PC-3 (cell line): ENCODE results near the gene PKP3. TPM values are rescaled to one million over a fixed set of nuclear protein-coding genes. Genes with fewer than 3 reads are reported as not detected.

Source experiments
- ATAC-seq: fragments of 200-7000 bp; cut with Tn5 transposase; 2 replicates; pipeline ENCODE4 v1.9.1; 2020; ENCODE audit warnings: mild to moderate bottlenecking, moderate library complexity
- BruUV-seq: library from RNA; stranded (reverse); fragments of 400-500 nt; replicated peaks from 2 replicates; lab custom pipeline; 2021; lab: Mats Ljungman, UMichigan
- CTCF ChIA-PET: fragments of 300-600 bp; sonication (Branson Sonifier 250); formaldehyde crosslinking; loops from one replicate; lab custom pipeline; 2022; ENCODE audit warnings: antibody characterized with exemption; lab: Charles Lee
- POLR2A ChIA-PET: fragments of 300-600 bp; sonication (Branson Sonifier 250); formaldehyde crosslinking; loops from one replicate; lab custom pipeline; 2022; ENCODE audit warnings: antibody characterized with exemption; ENCODE audit not compliant: unreplicated experiment; lab: Charles Lee
- DNase-seq: peaks from one replicate; pipeline ENCODE4 v3.0.0-alpha.2; 2015
- H2AFZ ChIP-seq: fragments of 300-600 bp; sonication (generic); 2 replicates; pipeline ENCODE4 v1.6.0; 2016; ENCODE audit warnings: antibody characterized with exemption, low read length
- H3F3A ChIP-seq: fragments of 300-600 bp; sonication (generic); one replicate; pipeline ENCODE4 v1.6.0; 2017; ENCODE audit warnings: antibody characterized with exemption, low read length, control low read depth, mild to moderate bottlenecking; ENCODE audit not compliant: unreplicated experiment
- H3K27ac ChIP-seq: fragments of 300-600 bp; sonication (generic); 2 replicates; pipeline ENCODE4 v1.5.1; 2016; ENCODE audit warnings: mild to moderate bottlenecking, low read length
- H3K27me3 ChIP-seq: fragments of 300-600 bp; sonication (generic); 2 replicates; pipeline ENCODE4 v1.6.1; 2016; ENCODE audit warnings: low read length, mixed read lengths
- H3K36me3 ChIP-seq: fragments of 300-600 bp; sonication (generic); 2 replicates; pipeline ENCODE4 v1.6.1; 2016; ENCODE audit warnings: low read depth, mixed run types, low read length, mixed read lengths
- H3K4me1 ChIP-seq: fragments of 300-600 bp; sonication (generic); 2 replicates; pipeline ENCODE4 v1.5.1; 2016; ENCODE audit warnings: low read length; ENCODE audit not compliant: insufficient read depth
- H3K4me2 ChIP-seq: fragments of 300-600 bp; sonication (generic); 2 replicates; pipeline ENCODE4 v1.6.0; 2016; ENCODE audit warnings: low read length
- H3K4me3 ChIP-seq: fragments of 300-600 bp; sonication (generic); 2 replicates; pipeline ENCODE4 v1.5.1; 2016; ENCODE audit warnings: mild to moderate bottlenecking, low read length, mixed read lengths
- H3K79me2 ChIP-seq: fragments of 300-600 bp; sonication (generic); 2 replicates; pipeline ENCODE4 v1.6.1; 2017; ENCODE audit warnings: low read length, mixed read lengths
- H3K9ac ChIP-seq: fragments of 300-600 bp; sonication (generic); 2 replicates; pipeline ENCODE4 v1.6.0; 2016; ENCODE audit warnings: mild to moderate bottlenecking, low read length
- H3K9me2 ChIP-seq: fragments of 300-600 bp; sonication (generic); replicated peaks from 2 replicates; pipeline ENCODE4 v1.6.1; 2016; ENCODE audit warnings: mixed run types, low read length, mixed read lengths
- H3K9me3 ChIP-seq: fragments of 300-600 bp; sonication (generic); 2 replicates; pipeline ENCODE4 v1.6.1; 2016; ENCODE audit warnings: low read length, mixed read lengths
- H4K20me1 ChIP-seq: fragments of 300-600 bp; sonication (generic); 2 replicates; pipeline ENCODE4 v1.6.1; 2016; ENCODE audit warnings: low read length, mixed read lengths
- CTCF ChIP-seq: fragments of 300-600 bp; sonication (generic); conservative IDR thresholded peaks from 2 replicates; pipeline ENCODE4 v1.5.1; 2017; ENCODE audit warnings: antibody characterized with exemption, low read depth, mild to moderate bottlenecking, low read length
- EZH2 ChIP-seq: fragments of 300-600 bp; sonication (generic); IDR thresholded peaks from one replicate; pipeline ENCODE4 v1.6.1; 2017; ENCODE audit warnings: antibody characterized with exemption, mild to moderate bottlenecking, low read length; ENCODE audit not compliant: unreplicated experiment
- EZH2phosphoT487 ChIP-seq: fragments of 300-600 bp; sonication (generic); IDR thresholded peaks from 2 replicates; pipeline ENCODE4 v1.6.1; 2018; ENCODE audit warnings: mild to moderate bottlenecking, antibody characterized with exemption, low read length, borderline replicate concordance
- intact Hi-C: fragments of 100-400 bp; cut with micrococcal nuclease; formaldehyde crosslinking; loops from 2 replicates; pipeline ENCODE4 v1.9.0; 2023
- total RNA-seq: library from RNA; depleted of rRNA; stranded (reverse); fragments of >200 nt; gene quantifications from 2 replicates; pipeline ENCODE4 v1.2.3, GENCODE V29; 2014

The PKP3 gene
- total RNA-seq, 1 experiment from 2014 or later = 218 TPM

DNA sequence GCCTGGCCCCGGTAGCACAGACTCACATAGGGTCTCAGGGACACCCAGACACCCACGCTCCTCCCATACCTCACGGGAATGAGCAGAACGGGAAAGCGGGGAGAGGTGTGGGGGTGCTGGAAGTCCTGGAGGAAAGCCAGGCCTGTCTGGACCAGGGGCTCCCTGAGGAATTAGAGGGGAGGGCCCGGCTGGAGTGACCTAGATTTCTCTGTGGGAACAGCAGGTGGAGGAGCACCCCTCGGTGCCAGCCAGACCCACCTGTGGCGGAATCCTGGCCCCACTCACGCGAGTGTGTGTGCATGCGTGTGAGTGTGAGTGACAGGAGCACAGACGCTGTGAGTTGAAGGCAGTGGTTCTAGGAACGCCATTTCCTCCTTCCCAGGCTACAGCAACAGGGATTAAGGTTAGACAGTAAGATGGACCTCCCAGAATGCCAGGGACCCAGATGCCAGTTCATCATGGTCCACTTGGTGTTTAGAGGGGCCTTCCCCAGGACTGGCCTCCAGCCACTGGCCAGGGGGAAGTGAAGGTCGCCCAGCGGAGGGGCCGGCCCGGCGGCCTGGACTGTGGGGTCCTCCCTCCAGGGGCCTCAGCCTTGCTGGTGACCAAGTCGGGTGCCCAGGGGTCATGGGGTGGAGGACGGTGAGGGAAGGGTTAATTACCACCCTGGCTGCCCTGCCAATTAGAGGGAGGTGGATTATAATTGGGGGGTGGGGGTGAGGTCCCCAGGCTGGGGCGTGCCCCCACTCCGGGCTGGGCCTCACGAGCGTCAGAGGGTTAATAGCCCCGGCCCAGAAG is 1.0 kb downstream of the PKP3 start:
- Histone ChIP-seq H3K9ac (peak overlapping the region; percentile 99), H4K20me1 (peaks cover 12% of the 10 kb centered on the region; the same call in 1 of the 2 replicates), H2AFZ (0 out of 2 replicates have a peak overlapping the region, but pooled peaks have one; percentile 30), H3K79me2 (peaks cover 42% of the 10 kb centered on the region), H3K9me3 (no peaks in the 10 kb centered on the region), H3F3A (no peaks in the 10 kb centered on the region), H3K9me2 (no peaks in the 10 kb centered on the region), H3K36me3 (peaks cover 26% of the 10 kb centered on the region), H3K4me1 (peaks cover 19% of the 10 kb centered on the region), H3K27me3 (no peaks in the 10 kb centered on the region), H3K4me3 (peak overlapping the region; percentile 90), H3K4me2 (peak overlapping the region; percentile 96), H3K27ac (peak overlapping the region; percentile 98)
- POLR2A ChIA-PET = no interaction called here
- TSS peak; percentile 70 for BruUV-seq
- CTCF ChIA-PET = interaction anchor here (0.8 kb wide), 1 partner anchor 27 kb away, joined by 4 read pairs; no protein-coding TSS in a partner anchor
- intact Hi-C loops = loop anchor here (10.0 kb wide), 1 partner anchor 50 kb away; the partner anchor contains the start of gene ANO9
- ATAC-seq (0 out of 2 replicates have a peak, but pooled peaks have one; percentile 2), DNase-seq (no peak)
- TF ChIP-seq EZH2 = no peak

GRCh38 chr11:395866-396265 is 1.9 kb downstream of the PKP3 start:
- no peak for DNase-seq
- H3F3A ChIP-seq = no peaks in the 10 kb centered on the region
- no peaks in the 10 kb centered on the region for H3K9me3 ChIP-seq
- peak overlapping the region; percentile 90 for H3K4me3 ChIP-seq
- ATAC-seq = no peak
- no peak for TF ChIP-seq EZH2phosphoT487
- TF ChIP-seq CTCF = no peak
- TF ChIP-seq EZH2 = no peak
- H4K20me1 ChIP-seq = peaks cover 12% of the 10 kb centered on the region; the same call in 1 of the 2 replicates
- H3K27me3 ChIP-seq = no peaks in the 10 kb centered on the region
- POLR2A ChIA-PET = no interaction called here
- no peaks in the 10 kb centered on the region for H3K9me2 ChIP-seq
- peaks cover 29% of the 10 kb centered on the region for H3K36me3 ChIP-seq
- H3K9ac ChIP-seq = 0 out of 2 replicates have a peak overlapping the region, but pooled peaks have one; percentile 99
- H2AFZ ChIP-seq = no peak overlapping the region
- peak overlapping the region; percentile 96 for H3K4me2 ChIP-seq
- intact Hi-C loops = loop anchor here (10.0 kb wide), 1 partner anchor 49 kb away; the partner anchor contains the start of gene ANO9
- peaks cover 19% of the 10 kb centered on the region for H3K4me1 ChIP-seq
- no TSS peak for BruUV-seq
- peaks cover 42% of the 10 kb centered on the region for H3K79me2 ChIP-seq
- H3K27ac ChIP-seq = no peak overlapping the region
- CTCF ChIA-PET = no interaction called here

- Histone ChIP-seq H3K9me2 (no peaks in the 10 kb centered on the region), H2AFZ (no peak overlapping the region), H3K79me2 (peaks cover 42% of the 10 kb centered on the region), H4K20me1 (peaks cover 12% of the 10 kb centered on the region; the same call in 1 of the 2 replicates), H3K4me3 (peak overlapping the region; percentile 90; the same call in 1 of the 2 replicates), H3K4me2 (peak overlapping the region; percentile 96), H3K36me3 (peaks cover 29% of the 10 kb centered on the region), H3F3A (no peaks in the 10 kb centered on the region), H3K9me3 (no peaks in the 10 kb centered on the region), H3K4me1 (peaks cover 19% of the 10 kb centered on the region), H3K9ac (no peak overlapping the region), H3K27ac (no peak overlapping the region), H3K27me3 (no peaks in the 10 kb centered on the region)
- intact Hi-C loops = loop anchor here (10.0 kb wide), 1 partner anchor 48 kb away; the partner anchor contains the start of gene ANO9
- ATAC-seq (no peak), DNase-seq (no peak)
- BruUV-seq = no TSS peak
- ChIA-PET POLR2A (interaction anchor here (0.5 kb wide), 1 partner anchor 10 kb away, joined by 3 read pairs; no protein-coding TSS in a partner anchor), CTCF (interaction anchor here (0.5 kb wide), 1 partner anchor 11 kb away, joined by 3 read pairs; no protein-coding TSS in a partner anchor)
- no peak for TF ChIP-seq EZH2phosphoT487
- peak; percentile 38; the same call in 1 of the 2 replicates for TF ChIP-seq CTCF
Observed at GRCh38 chr11:396511-396947, 2.5 kb downstream of the PKP3 start.
